GM21390 (cell line): ENCODE results near the gene MAP2K6.
A peak's percentile ranks its signal among the peaks of the same experiment; 100 is the strongest.

Source experiments
- ATAC-seq: cut with Tn5 transposase; IDR thresholded peaks from one replicate; pipeline ENCODE4 v1.9.1; 2021; ENCODE audit not compliant: unreplicated experiment

The MAP2K6 gene

GRCh38 chr17:69528035-69528434 lies 113.5 kb downstream of the MAP2K6 start:
- no peak for ATAC-seq

GRCh38 chr17:69533481-69534234 lies 119.2 kb downstream of the MAP2K6 start:
- ATAC-seq: no peak

- no peak for ATAC-seq
Observed at GRCh38 chr17:69534235-69534621, 119.7 kb downstream of the MAP2K6 start.

- no peak for ATAC-seq
Observed at GRCh38 chr17:69535016-69535570, 120.6 kb downstream of the MAP2K6 start.

GRCh38 chr17:69538795-69539194 lies 124.3 kb downstream of the MAP2K6 start:
- no peak for ATAC-seq

- no peak for ATAC-seq
Observed at GRCh38 chr17:69539274-69539673, 124.8 kb downstream of the MAP2K6 start.

- no peak for ATAC-seq
Observed at GRCh38 chr17:69539781-69540319, 125.4 kb downstream of the MAP2K6 start.

- no peak for ATAC-seq
Observed at GRCh38 chr17:69540356-69540755, 125.9 kb downstream of the MAP2K6 start.

GRCh38 chr17:69547230-69547629 lies 132.7 kb downstream of the MAP2K6 start:
- no peak for ATAC-seq

GRCh38 chr17:69547947-69548346 lies 133.4 kb downstream of the MAP2K6 start:
- ATAC-seq: peak; percentile 66

GRCh38 chr17:69551212-69552010 lies 136.9 kb downstream of the MAP2K6 start:
- no peak for ATAC-seq

GRCh38 chr17:69552986-69553667 lies 138.6 kb downstream of the MAP2K6 start:
- ATAC-seq: no peak

GRCh38 chr17:69555056-69555455 lies 140.6 kb downstream of the MAP2K6 start:
- ATAC-seq: no peak

GRCh38 chr17:69557339-69557738 lies 142.8 kb downstream of the MAP2K6 start:
- ATAC-seq: no peak

- ATAC-seq: no peak
Observed at GRCh38 chr17:69558796-69559195, 144.3 kb downstream of the MAP2K6 start.

GRCh38 chr17:69560987-69561441 lies 146.5 kb downstream of the MAP2K6 start:
- no peak for ATAC-seq

- ATAC-seq: no peak
Observed at GRCh38 chr17:69561462-69561861, 147.0 kb downstream of the MAP2K6 start.

GRCh38 chr17:69565447-69565846 lies 150.9 kb downstream of the MAP2K6 start:
- ATAC-seq: no peak

- ATAC-seq: no peak
Observed at GRCh38 chr17:69567130-69567529, 152.6 kb downstream of the MAP2K6 start.

GRCh38 chr17:69572747-69573146 lies 158.2 kb downstream of the MAP2K6 start:
- ATAC-seq: no peak

GRCh38 chr17:69573396-69573795 lies 158.9 kb downstream of the MAP2K6 start:
- ATAC-seq: no peak
